PC-3 (cell line): ENCODE measurements around the gene KCNJ13. TPM values are rescaled to one million over a fixed set of nuclear protein-coding genes. Genes with fewer than 3 reads are reported as not detected.

Experiments
- ATAC-seq: fragments of 200-7000 bp; cut with Tn5 transposase; 2 replicates; pipeline ENCODE4 v1.9.1; 2020; ENCODE audit warnings: mild to moderate bottlenecking, moderate library complexity
- BruUV-seq: library from RNA; stranded (reverse); fragments of 400-500 nt; replicated peaks from 2 replicates; lab custom pipeline; 2021; lab: Mats Ljungman, UMichigan
- CTCF ChIA-PET: fragments of 300-600 bp; sonication (Branson Sonifier 250); formaldehyde crosslinking; loops from one replicate; lab custom pipeline; 2022; ENCODE audit warnings: antibody characterized with exemption; lab: Charles Lee
- POLR2A ChIA-PET: fragments of 300-600 bp; sonication (Branson Sonifier 250); formaldehyde crosslinking; loops from one replicate; lab custom pipeline; 2022; ENCODE audit warnings: antibody characterized with exemption; ENCODE audit not compliant: unreplicated experiment; lab: Charles Lee
- DNase-seq: peaks from one replicate; pipeline ENCODE4 v3.0.0-alpha.2; 2015
- H2AFZ ChIP-seq: fragments of 300-600 bp; sonication (generic); 2 replicates; pipeline ENCODE4 v1.6.0; 2016; ENCODE audit warnings: antibody characterized with exemption, low read length
- H3F3A ChIP-seq: fragments of 300-600 bp; sonication (generic); one replicate; pipeline ENCODE4 v1.6.0; 2017; ENCODE audit warnings: antibody characterized with exemption, low read length, control low read depth, mild to moderate bottlenecking; ENCODE audit not compliant: unreplicated experiment
- H3K27ac ChIP-seq: fragments of 300-600 bp; sonication (generic); 2 replicates; pipeline ENCODE4 v1.5.1; 2016; ENCODE audit warnings: mild to moderate bottlenecking, low read length
- H3K27me3 ChIP-seq: fragments of 300-600 bp; sonication (generic); 2 replicates; pipeline ENCODE4 v1.6.1; 2016; ENCODE audit warnings: low read length, mixed read lengths
- H3K36me3 ChIP-seq: fragments of 300-600 bp; sonication (generic); 2 replicates; pipeline ENCODE4 v1.6.1; 2016; ENCODE audit warnings: low read depth, mixed run types, low read length, mixed read lengths
- H3K4me1 ChIP-seq: fragments of 300-600 bp; sonication (generic); 2 replicates; pipeline ENCODE4 v1.5.1; 2016; ENCODE audit warnings: low read length; ENCODE audit not compliant: insufficient read depth
- H3K4me2 ChIP-seq: fragments of 300-600 bp; sonication (generic); 2 replicates; pipeline ENCODE4 v1.6.0; 2016; ENCODE audit warnings: low read length
- H3K4me3 ChIP-seq: fragments of 300-600 bp; sonication (generic); 2 replicates; pipeline ENCODE4 v1.5.1; 2016; ENCODE audit warnings: mild to moderate bottlenecking, low read length, mixed read lengths
- H3K79me2 ChIP-seq: fragments of 300-600 bp; sonication (generic); 2 replicates; pipeline ENCODE4 v1.6.1; 2017; ENCODE audit warnings: low read length, mixed read lengths
- H3K9ac ChIP-seq: fragments of 300-600 bp; sonication (generic); 2 replicates; pipeline ENCODE4 v1.6.0; 2016; ENCODE audit warnings: mild to moderate bottlenecking, low read length
- H3K9me2 ChIP-seq: fragments of 300-600 bp; sonication (generic); replicated peaks from 2 replicates; pipeline ENCODE4 v1.6.1; 2016; ENCODE audit warnings: mixed run types, low read length, mixed read lengths
- H3K9me3 ChIP-seq: fragments of 300-600 bp; sonication (generic); 2 replicates; pipeline ENCODE4 v1.6.1; 2016; ENCODE audit warnings: low read length, mixed read lengths
- H4K20me1 ChIP-seq: fragments of 300-600 bp; sonication (generic); 2 replicates; pipeline ENCODE4 v1.6.1; 2016; ENCODE audit warnings: low read length, mixed read lengths
- EZH2 ChIP-seq: fragments of 300-600 bp; sonication (generic); IDR thresholded peaks from one replicate; pipeline ENCODE4 v1.6.1; 2017; ENCODE audit warnings: antibody characterized with exemption, mild to moderate bottlenecking, low read length; ENCODE audit not compliant: unreplicated experiment
- EZH2phosphoT487 ChIP-seq: fragments of 300-600 bp; sonication (generic); IDR thresholded peaks from 2 replicates; pipeline ENCODE4 v1.6.1; 2018; ENCODE audit warnings: mild to moderate bottlenecking, antibody characterized with exemption, low read length, borderline replicate concordance
- intact Hi-C: fragments of 100-400 bp; cut with micrococcal nuclease; formaldehyde crosslinking; loops from 2 replicates; pipeline ENCODE4 v1.9.0; 2023
- total RNA-seq: library from RNA; depleted of rRNA; stranded (reverse); fragments of >200 nt; gene quantifications from 2 replicates; pipeline ENCODE4 v1.2.3, GENCODE V29; 2014
- TF ChIP-seq, protein P1 (sequence below): fragments of 300-600 bp; sonication (generic); conservative IDR thresholded peaks from 2 replicates; pipeline ENCODE4 v1.5.1; 2017; ENCODE audit warnings: antibody characterized with exemption, low read depth, mild to moderate bottlenecking, low read length

KCNJ13 gene
- total RNA-seq, 1 experiment from 2014 or later = not detected

- Histone ChIP-seq H3K4me2 (no peak overlapping the region), H4K20me1 (no peaks in the 10 kb centered on the region), H3K4me3 (no peak overlapping the region), H3K36me3 (peaks cover 51% of the 10 kb centered on the region), H2AFZ (no peak overlapping the region), H3K79me2 (no peaks in the 10 kb centered on the region), H3K4me1 (peaks cover 7% of the 10 kb centered on the region; the same call in 1 of the 2 replicates), H3K27ac (no peak overlapping the region), H3K27me3 (no peaks in the 10 kb centered on the region), H3F3A (no peaks in the 10 kb centered on the region), H3K9me3 (no peaks in the 10 kb centered on the region), H3K9ac (no peak overlapping the region), H3K9me2 (no peaks in the 10 kb centered on the region)
- BruUV-seq = no TSS peak
- DNase-seq = no peak
- TF ChIP-seq EZH2phosphoT487 (no peak), EZH2 (no peak)
- TF ChIP-seq, protein P1, sequence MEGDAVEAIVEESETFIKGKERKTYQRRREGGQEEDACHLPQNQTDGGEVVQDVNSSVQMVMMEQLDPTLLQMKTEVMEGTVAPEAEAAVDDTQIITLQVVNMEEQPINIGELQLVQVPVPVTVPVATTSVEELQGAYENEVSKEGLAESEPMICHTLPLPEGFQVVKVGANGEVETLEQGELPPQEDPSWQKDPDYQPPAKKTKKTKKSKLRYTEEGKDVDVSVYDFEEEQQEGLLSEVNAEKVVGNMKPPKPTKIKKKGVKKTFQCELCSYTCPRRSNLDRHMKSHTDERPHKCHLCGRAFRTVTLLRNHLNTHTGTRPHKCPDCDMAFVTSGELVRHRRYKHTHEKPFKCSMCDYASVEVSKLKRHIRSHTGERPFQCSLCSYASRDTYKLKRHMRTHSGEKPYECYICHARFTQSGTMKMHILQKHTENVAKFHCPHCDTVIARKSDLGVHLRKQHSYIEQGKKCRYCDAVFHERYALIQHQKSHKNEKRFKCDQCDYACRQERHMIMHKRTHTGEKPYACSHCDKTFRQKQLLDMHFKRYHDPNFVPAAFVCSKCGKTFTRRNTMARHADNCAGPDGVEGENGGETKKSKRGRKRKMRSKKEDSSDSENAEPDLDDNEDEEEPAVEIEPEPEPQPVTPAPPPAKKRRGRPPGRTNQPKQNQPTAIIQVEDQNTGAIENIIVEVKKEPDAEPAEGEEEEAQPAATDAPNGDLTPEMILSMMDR = no peak
- POLR2A ChIA-PET = no interaction called here
- intact Hi-C loops = loop anchor here (10.0 kb wide), 1 partner anchor 487 kb away; the partner anchor contains the start of gene ATG16L1
- CTCF ChIA-PET = no interaction called here
- no peak for ATAC-seq
Measured at GRCh38 chr2:232767866-232768265, 8.5 kb downstream of the KCNJ13 start.

DNA sequence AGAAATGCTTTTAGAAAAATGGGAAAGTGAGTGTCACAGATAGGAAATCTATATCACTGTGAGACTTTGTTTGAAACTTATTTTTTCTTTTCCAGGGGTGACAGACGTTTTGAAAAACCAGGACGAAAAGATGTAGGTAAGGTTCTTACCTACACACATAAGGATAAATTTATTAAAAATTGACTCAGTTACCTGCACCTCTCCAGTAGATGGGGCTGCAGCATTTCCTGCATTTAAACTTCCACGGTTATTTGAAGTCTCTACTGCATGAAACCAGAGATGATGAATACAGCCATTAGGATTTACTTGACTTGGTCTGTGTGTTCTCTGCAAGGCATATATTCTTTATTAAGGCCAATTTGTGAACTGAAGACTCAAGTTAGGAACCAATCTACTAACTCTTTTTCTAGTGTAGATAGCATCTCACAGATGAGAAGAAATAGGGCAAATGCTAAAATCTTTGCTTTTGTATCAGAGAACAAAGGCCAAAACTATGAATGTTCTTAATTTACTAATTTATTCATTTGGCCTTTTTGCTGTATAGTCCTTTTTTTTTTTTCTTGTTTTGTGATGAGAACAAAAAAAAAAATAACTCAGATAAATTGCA, 15.0 kb downstream of the KCNJ13 start:
- Histone ChIP-seq H2AFZ (no peak overlapping the region), H3K9me2 (no peaks in the 10 kb centered on the region), H3K9ac (no peak overlapping the region), H3K9me3 (no peaks in the 10 kb centered on the region), H3K36me3 (peaks cover 37% of the 10 kb centered on the region; the same call in 1 of the 2 replicates), H3K4me1 (peaks cover under 1% of the 10 kb centered on the region; the same call in 1 of the 2 replicates), H3K27me3 (no peaks in the 10 kb centered on the region), H4K20me1 (no peaks in the 10 kb centered on the region), H3F3A (no peaks in the 10 kb centered on the region), H3K27ac (no peak overlapping the region), H3K4me3 (no peak overlapping the region), H3K79me2 (no peaks in the 10 kb centered on the region), H3K4me2 (no peak overlapping the region)
- no TSS peak for BruUV-seq
- ATAC-seq (peak; percentile 73), DNase-seq (peak; percentile 66)
- TF ChIP-seq, protein P1 = peak; percentile 76
- no peak for TF ChIP-seq EZH2
- POLR2A ChIA-PET = no interaction called here
- intact Hi-C loops = loop anchor here (10.0 kb wide), 1 partner anchor 493 kb away; the partner anchor contains the start of gene ATG16L1
- CTCF ChIA-PET = no interaction called here

GRCh38 chr2:232757905-232758304, 18.5 kb downstream of the KCNJ13 start:
- ChIA-PET CTCF (no interaction called here), POLR2A (no interaction called here)
- Histone ChIP-seq H2AFZ (no peak overlapping the region), H3K9ac (no peak overlapping the region), H3K4me1 (no peaks in the 10 kb centered on the region), H3F3A (no peaks in the 10 kb centered on the region), H3K27ac (no peak overlapping the region), H3K4me2 (no peak overlapping the region), H3K36me3 (peaks cover 14% of the 10 kb centered on the region; the same call in 1 of the 2 replicates), H3K27me3 (no peaks in the 10 kb centered on the region), H3K9me3 (no peaks in the 10 kb centered on the region), H3K79me2 (no peaks in the 10 kb centered on the region), H3K9me2 (no peaks in the 10 kb centered on the region), H4K20me1 (no peaks in the 10 kb centered on the region), H3K4me3 (no peak overlapping the region)
- BruUV-seq = no TSS peak
- TF ChIP-seq, protein P1 = no peak
- TF ChIP-seq EZH2 = no peak
- no peak for TF ChIP-seq EZH2phosphoT487
- intact Hi-C loops = no loop called here
- ATAC-seq = no peak
- no peak for DNase-seq
